ENCODE results near the gene SLC9A1.

SLC9A1 gene

GRCh38 chr1:27113861-27114260 is 41.1 kb downstream of the SLC9A1 start:
- peaks cover 21% of the 10 kb centered on the region for H3K36me3 ChIP-seq
- no peaks in the 10 kb centered on the region for H3K9me3 ChIP-seq
- H3K27ac ChIP-seq, result peak overlapping the region; percentile 91
- no peaks in the 10 kb centered on the region for H3K27me3 ChIP-seq
- H3K4me3 ChIP-seq (ENCODE audit: low read depth in 1 of 2, low read length in 1 of 2), result no peak overlapping the region
- TF ChIP-seq, protein P1, sequence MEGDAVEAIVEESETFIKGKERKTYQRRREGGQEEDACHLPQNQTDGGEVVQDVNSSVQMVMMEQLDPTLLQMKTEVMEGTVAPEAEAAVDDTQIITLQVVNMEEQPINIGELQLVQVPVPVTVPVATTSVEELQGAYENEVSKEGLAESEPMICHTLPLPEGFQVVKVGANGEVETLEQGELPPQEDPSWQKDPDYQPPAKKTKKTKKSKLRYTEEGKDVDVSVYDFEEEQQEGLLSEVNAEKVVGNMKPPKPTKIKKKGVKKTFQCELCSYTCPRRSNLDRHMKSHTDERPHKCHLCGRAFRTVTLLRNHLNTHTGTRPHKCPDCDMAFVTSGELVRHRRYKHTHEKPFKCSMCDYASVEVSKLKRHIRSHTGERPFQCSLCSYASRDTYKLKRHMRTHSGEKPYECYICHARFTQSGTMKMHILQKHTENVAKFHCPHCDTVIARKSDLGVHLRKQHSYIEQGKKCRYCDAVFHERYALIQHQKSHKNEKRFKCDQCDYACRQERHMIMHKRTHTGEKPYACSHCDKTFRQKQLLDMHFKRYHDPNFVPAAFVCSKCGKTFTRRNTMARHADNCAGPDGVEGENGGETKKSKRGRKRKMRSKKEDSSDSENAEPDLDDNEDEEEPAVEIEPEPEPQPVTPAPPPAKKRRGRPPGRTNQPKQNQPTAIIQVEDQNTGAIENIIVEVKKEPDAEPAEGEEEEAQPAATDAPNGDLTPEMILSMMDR (IDR thresholded peaks at IDR 0.05), result no peak
- peaks cover 84% of the 10 kb centered on the region in 2 experiments for H3K4me1 ChIP-seq (ENCODE audit: control insufficient read depth in 1 of 2, insufficient read depth in 1 of 2, low read depth in 1 of 2, low read length in 1 of 2)

DNA sequence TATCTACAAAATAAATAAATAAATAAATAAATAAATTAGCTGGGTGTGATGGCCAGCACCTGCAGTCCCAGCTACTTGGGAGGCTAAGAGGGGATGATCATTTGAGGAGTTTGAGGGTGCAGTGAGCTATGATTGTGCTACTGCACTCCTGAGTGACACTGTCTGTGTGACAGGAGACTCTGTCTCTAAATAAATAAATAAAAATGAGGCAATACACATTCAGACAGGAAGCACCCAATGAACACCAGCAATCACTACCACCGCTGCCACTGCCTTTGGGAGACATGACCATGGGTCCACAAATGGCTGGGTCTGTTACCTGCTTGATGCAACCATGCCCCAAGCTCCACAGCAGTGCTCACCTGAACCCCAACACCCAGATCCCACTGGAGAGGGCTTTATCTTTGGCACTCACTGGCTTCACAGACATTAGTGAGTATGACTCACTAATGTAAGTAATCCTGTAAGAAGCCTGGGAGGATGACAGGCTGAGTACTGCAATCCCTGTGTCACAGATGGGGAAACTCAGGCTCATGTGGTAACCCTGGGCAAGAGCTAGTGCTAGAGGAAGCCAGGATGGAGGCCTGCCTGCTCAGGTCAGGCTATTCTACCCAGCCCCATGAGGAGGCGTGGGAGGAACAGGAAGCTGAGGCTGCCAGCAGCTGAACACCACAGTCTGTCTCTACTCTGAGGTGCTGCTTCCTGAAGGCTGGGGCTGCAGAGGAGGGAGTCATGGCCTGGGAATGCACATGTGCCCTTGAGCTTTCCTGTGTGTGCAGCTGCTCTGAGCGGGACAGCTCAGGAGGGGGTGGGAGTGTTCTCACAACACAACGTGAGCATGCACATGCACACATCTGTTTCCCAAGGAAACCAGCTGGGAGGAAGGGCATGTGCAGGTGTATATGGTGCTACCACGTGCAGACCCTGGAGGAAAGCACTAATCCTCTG is 43.0 kb downstream of the SLC9A1 start:
- peaks cover 36% of the 10 kb centered on the region for H3K36me3 ChIP-seq
- H3K9me3 ChIP-seq, result no peaks in the 10 kb centered on the region
- H3K27ac ChIP-seq, result peak overlapping the region; percentile 91
- TF ChIP-seq, protein P1 (IDR thresholded peaks at IDR 0.05), result peak; percentile 86
- no peaks in the 10 kb centered on the region for H3K27me3 ChIP-seq
- H3K4me3 ChIP-seq (ENCODE audit: low read depth in 1 of 2, low read length in 1 of 2), result peak overlapping the region in 1 of 2 experiments; percentile 19
- peaks cover 64% of the 10 kb centered on the region in 2 experiments for H3K4me1 ChIP-seq (ENCODE audit: control insufficient read depth in 1 of 2, insufficient read depth in 1 of 2, low read depth in 1 of 2, low read length in 1 of 2)

- peaks cover 63% of the 10 kb centered on the region for H3K36me3 ChIP-seq
- H3K4me3 ChIP-seq (ENCODE audit: low read depth in 1 of 2, low read length in 1 of 2), result no peak overlapping the region
- H3K4me1 ChIP-seq (ENCODE audit: control insufficient read depth in 1 of 2, insufficient read depth in 1 of 2, low read depth in 1 of 2, low read length in 1 of 2), result peaks cover 38% of the 10 kb centered on the region in 2 experiments
- no peaks in the 10 kb centered on the region for H3K9me3 ChIP-seq
- no peak overlapping the region for H3K27ac ChIP-seq
- no peaks in the 10 kb centered on the region for H3K27me3 ChIP-seq
- TF ChIP-seq, protein P1 (IDR thresholded peaks at IDR 0.05), result no peak
Measured at GRCh38 chr1:27109103-27109822, 45.7 kb downstream of the SLC9A1 start.

- H3K4me3 ChIP-seq (ENCODE audit: low read depth in 1 of 2, low read length in 1 of 2), result no peak overlapping the region
- H3K4me1 ChIP-seq (ENCODE audit: control insufficient read depth in 1 of 2, insufficient read depth in 1 of 2, low read depth in 1 of 2, low read length in 1 of 2), result peaks cover 31% of the 10 kb centered on the region in 2 experiments
- no peaks in the 10 kb centered on the region for H3K9me3 ChIP-seq
- TF ChIP-seq, protein P1 (IDR thresholded peaks at IDR 0.05), result no peak
- no peak overlapping the region for H3K27ac ChIP-seq
- peaks cover 64% of the 10 kb centered on the region for H3K36me3 ChIP-seq
- no peaks in the 10 kb centered on the region for H3K27me3 ChIP-seq
Measured at GRCh38 chr1:27108588-27108987, 46.3 kb downstream of the SLC9A1 start.

DNA sequence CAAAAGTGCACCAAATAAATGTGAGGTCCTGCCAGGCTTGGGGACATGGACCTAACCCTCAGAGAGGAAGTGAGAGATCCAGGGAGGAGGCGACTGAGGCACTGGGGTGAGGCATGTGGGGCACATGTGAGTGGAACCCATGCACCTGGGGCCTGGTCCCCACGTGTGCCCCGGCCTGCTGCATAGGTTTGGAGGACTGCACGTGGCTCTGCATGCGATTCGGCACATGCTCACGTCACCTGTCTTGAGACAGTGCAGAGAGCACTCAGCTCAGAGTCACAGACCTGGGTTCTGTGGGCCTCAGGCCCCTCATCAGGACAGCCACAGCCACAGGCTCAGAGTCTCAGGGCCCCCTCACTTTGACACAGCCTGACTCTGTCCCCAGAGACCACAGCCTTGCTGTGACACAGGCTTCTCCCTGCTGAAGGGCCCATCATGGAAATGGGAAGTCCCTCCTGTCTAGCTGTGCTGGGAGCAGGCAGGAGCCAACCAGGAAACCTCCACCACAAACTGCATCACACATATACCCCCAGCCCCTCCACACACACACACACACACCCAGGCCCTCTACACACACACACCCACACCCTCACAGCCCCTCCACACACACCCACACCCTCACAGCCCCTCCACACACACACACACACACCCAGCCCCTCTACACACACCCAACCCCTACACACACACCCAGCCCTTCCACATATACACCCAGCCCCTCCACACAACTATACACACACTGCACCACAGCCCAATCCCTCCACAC is 48.2 kb downstream of the SLC9A1 start:
- no peak overlapping the region for H3K4me3 ChIP-seq (ENCODE audit: low read depth in 1 of 2, low read length in 1 of 2)
- TF ChIP-seq, protein P1 (IDR thresholded peaks at IDR 0.05), result no peak
- peak overlapping the region; percentile 27 for H3K27ac ChIP-seq
- no peaks in the 10 kb centered on the region for H3K9me3 ChIP-seq
- peaks cover 79% of the 10 kb centered on the region for H3K36me3 ChIP-seq
- H3K4me1 ChIP-seq (ENCODE audit: control insufficient read depth in 1 of 2, insufficient read depth in 1 of 2, low read depth in 1 of 2, low read length in 1 of 2), result peaks cover 12 to 13% of the 10 kb centered on the region in 2 experiments
- H3K27me3 ChIP-seq, result no peaks in the 10 kb centered on the region

Measured in neutrophil (primary cell).